Stimulated activated naive CD8-positive, alpha-beta T cell treated with anti-CD3 and anti-CD28 coated beads, Interleukin-15, Interleukin-2, amounts not matched to agents 100 U/mL and 50 U/mL, for 24 hours (primary cell): ENCODE results near the gene TLCD5.
A peak's percentile ranks its signal among the peaks of the same experiment; 100 is the strongest.

Experiments
- ATAC-seq: fragments of 150-1000 bp; cut with Tn5 transposase; one replicate; pipeline ENCODE4 v1.10.0; 2021
- DNase-seq: peaks from one replicate; pipeline ENCODE4 v3.0.0; 2021

Gene TLCD5

DNA sequence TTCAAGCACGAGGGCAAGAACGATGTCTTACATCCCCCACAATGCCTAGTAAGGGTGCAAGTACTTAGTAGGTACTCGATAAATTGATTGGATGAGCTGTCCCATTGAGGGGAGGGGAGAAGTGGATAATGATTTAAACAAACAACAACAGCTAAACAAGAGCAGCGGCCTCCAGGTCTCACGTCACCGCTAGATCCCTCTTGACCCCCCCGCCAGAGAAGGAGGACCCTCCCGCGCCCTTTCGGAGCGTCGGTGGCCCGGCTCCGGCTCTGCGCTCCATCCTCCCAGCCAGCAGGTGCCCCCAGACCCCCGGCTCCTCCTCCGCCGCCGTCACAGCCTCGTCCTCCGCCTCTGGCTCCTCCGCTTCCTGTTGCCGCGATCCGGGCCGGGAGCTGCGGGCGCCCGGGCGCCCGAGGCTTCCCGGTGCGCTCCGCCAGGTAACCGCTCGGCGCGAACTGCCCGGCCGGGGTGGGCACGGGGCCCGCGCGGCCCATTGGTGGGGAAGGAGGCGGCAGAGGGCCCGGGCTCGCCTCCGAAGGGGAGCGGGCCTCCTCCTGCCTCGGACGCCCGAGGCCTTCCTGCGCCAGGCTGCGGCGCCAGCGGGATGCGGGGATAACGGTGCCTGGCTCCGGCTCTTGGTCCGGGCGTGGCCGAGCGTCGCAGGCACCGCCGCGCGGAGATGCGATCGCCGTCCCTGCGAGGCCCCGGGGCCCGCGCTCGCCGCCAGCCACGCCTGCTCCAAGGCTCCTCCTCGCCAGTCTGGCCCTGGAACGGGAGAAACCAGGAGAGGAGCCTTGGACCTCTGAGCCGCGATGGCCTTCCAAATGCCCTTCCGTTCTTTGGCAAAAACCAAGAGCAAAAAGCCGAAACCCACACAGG, at the start of gene TLCD5:
TLCD5 (plus strand) TSS at position 368 of the 879 bp plus-strand sequence. CDS start 2,143 bp downstream, outside the sequence.
- peak; percentile 61 for DNase-seq
- peak; percentile 68 for ATAC-seq

DNA sequence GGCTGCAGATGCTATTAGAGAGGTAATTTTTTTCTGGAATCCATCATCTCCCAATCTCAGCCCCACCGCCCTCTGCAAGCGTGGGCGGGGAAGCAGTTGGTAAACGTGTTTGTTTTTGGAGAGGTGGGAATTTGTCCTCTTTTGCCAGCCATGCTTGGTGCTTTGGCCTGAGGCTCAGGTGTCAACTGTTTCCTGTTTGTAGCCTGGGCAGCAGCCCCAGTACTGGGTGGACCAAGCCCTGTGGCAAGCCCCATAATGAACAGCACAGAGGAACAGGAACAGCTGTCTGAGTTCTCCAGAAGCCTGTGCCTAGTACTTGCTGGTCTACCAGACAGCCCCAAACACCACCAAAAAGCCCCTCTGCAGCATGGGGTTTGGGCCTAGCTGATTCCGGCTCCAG, 45.6 kb upstream of the TLCD5 start:
- no peak for ATAC-seq
- DNase-seq = no peak

DNA sequence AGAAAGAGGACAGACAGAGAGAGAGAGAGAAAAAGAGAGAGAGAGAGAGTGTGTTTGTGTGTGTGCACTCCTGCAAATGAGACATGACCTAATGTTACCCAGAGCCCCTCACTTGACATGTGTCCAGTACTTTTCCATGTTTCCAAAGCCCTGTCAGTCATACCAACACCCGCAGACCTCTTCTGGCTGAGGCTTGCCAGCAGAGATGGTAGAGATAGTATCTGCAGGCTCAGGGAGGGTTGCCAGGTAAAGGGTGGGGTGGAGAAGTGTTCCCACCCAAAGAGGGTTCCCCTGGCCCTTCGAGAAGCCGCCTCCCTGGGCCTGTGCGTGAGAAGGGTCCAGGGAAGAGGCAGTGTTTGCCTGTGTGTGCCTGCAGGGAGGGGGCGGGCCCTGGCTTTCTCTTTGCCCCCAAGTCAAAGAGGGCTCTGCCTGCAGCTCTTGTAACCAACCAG, 44.5 kb upstream of the TLCD5 start:
- ATAC-seq (no peak), DNase-seq (no peak)

DNA sequence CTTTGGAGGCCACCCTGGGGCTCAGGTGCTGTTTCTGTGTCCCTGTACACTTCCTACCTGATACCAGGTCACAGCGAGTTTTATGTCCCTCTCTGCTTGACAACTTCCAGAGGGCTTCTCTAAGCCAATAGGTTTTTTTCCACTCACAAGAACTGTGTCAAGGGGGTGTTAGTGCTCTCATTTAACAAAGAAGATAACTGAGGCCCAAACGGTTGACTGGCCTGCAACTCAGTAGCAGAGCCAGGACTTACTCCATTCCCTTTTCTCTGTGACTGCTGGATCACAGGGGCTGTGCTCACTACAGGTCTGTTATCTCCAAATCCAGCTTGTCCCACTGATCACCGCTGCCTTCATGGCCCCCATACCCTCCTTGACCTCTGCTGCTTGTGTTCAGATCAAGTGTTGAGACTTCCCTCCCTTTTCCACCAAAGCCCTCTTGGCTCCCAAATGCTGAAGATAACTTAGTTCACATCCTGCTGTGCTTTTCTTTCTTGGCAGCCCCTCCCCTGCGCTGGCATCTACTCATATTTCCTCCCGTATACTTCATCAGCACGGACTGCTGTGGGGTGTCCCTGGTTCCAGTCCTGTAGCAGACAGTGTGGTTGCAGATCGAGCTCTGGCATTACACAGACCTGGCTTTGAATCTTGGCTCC, 43.8 kb upstream of the TLCD5 start:
- DNase-seq (no peak), ATAC-seq (no peak)

DNA sequence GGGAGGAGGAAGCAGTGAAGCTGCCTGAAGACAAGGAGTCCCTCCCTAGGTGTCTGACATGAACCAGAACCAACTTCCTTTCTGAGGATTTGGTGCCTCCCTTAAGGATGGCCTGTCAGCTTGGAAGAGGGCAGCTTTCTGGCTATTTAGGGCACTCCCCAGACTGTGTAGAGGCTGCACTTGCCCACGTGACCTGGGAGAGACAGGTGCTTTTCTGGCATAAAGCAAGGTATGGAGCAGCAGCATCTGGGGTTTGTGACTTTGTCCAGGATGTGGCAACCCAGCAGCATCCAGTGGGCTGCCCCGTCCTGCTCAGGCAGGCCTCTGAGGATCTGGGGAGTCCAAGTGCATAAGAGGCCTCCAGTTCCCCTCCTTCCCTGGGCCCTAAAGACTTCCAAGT, 42.0 kb upstream of the TLCD5 start:
- DNase-seq (no peak), ATAC-seq (no peak)

DNA sequence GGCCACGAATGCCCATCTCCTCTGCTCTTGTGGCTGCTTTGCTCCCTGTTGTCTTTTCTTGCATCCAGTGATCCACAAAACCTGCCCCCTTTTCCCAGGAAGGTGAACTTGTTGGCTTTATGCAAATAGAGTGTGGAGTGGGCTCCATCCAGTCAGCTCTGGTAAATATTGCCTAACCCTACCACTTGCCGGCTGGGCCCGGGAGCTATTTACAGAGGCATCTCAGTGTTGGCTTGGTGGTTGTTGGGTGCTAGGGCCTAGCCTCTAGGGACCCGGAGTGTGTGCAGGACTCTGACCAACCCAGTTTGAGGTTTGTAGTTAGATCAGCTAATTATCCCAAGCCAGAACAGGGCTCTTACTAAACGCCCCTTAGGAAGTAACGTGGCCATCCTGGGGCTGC, 40.8 kb upstream of the TLCD5 start:
- DNase-seq = no peak
- ATAC-seq = no peak

DNA sequence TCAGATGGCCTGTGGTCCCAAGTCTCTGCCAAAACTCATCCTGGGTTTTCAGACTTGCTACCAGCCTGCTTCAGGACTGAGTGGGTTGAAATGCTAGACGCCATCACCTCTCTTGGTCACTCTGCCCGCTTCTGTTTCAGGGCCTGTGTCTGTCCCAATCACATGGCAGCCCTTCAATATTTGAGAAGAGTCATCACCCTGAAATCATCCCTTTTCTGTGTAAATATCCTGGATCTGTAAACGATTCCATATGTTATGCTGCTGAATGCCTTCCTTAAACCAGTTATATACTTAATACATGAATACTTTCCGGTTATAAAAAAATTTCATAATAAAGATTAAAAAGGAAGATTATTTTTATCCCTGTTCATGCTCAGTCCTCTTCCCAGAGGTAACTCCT, 39.8 kb upstream of the TLCD5 start:
- DNase-seq (no peak), ATAC-seq (no peak)

DNA sequence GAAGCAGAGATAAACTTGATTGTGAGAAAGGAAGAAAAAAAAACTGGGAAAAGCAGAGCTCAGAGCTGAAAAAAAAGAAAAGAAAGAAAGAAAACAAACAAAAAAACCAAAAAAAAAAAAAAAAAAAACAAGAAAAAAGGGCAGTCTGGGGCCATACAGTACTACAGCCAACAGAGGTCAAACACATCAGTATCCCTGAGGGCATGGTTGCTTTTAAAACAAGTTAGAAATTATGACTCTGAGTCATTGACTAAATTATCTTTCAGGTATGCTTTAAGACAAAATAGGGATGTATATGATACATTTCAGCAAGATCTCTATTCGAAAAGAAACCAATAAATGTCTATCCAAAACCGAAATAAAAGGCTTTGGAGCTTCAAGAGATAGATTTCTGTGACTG, 37.1 kb upstream of the TLCD5 start:
- ATAC-seq = no peak

DNA sequence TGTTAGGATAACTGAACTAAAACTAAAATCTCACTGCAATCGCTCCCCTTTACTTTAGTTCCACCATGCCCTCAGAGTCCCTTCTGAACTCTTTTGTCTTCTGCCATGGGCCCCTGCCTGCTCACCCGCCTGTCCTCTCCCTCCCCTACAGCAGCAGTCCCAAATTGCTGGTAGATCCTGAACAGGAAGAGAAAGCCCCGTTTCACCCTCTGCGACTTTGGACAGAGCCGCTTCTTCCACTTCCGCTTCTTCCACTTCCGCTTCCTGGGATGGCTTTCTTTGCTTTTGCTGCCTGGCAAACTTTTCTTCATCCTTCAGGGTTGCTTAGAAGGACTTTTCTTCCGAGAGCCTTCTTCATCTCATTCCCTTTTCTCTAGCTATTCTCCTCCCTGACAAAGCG, 35.7 kb upstream of the TLCD5 start:
- ATAC-seq (no peak), DNase-seq (no peak)

More for the DNA sequence above, 37.1 kb upstream of the TLCD5 start:
- no peak for DNase-seq

DNA sequence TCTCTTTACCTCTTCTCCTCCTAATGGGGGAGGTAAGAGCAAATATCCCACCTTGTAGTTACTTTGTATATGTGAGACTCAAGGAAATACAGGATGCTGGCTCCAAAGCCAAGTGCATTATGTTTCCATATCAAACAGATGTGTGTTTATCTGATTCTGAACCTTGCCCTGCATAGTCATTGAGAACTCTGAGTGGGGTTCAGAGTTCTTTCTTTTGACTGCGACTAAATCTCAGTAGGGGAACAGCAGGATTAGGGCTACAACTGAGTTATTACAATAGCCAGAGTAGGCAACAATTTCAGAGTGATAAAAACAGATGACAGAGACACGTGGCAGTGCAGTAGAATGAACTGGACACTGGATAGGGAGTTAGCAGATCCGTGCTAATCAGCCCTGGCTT, 34.1 kb upstream of the TLCD5 start:
- no peak for DNase-seq
- no peak for ATAC-seq

DNA sequence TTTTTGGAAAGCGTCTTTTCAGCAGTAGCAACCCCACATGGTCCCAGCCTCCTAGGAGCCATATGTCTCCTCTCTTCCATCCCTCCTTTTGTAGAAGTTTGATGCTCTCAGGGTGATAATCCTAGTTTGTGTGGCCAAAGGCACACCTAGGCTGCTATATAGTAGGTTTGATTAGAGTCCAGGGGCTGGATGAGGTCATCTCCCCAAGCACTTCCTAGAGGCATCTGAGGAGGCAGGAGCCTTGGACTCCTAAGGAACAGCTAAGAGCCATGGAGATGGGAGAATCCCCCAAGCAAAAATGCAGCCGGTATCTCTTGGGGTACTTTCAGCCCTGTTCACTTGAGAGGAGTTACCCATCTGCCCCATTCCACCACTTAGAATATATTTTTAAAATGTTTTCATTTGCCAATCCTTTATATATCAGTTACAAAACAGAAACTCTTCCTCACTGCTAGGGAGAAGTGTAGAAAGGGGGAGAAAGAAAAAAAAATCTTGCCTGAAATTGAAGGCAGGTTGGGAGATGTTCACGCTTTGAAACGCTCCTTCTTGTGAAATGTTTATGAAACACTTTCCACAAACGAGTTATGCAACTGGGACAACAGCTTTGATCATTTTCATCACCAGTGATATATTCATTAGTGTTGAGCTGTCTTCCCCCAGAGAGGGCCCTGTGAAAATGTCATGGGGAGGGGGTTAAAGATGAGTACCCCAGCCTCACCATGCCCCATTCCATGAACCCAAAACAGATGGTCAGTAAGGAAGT, 31.9 kb upstream of the TLCD5 start:
- ATAC-seq (no peak), DNase-seq (no peak)

DNA sequence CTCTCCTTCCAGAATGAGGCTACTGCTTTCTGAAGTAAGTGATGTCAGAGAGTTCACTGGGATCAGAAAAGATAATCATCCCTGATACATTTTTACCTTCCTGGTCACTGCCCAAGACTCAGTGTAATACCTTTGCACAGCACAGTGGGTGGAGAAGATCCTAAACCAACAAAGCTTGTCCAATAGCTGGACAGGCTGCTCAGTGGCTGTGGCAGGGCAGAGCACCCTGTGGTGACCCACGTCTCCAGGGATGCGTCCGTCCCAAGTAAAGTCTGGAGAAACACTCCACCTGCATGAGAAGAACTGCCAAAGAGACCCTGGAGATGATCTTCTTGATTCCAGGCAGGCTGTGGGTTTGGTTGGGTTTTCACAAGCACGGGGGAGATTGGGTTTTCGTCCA, 31.0 kb upstream of the TLCD5 start:
- ATAC-seq (no peak), DNase-seq (no peak)

DNA sequence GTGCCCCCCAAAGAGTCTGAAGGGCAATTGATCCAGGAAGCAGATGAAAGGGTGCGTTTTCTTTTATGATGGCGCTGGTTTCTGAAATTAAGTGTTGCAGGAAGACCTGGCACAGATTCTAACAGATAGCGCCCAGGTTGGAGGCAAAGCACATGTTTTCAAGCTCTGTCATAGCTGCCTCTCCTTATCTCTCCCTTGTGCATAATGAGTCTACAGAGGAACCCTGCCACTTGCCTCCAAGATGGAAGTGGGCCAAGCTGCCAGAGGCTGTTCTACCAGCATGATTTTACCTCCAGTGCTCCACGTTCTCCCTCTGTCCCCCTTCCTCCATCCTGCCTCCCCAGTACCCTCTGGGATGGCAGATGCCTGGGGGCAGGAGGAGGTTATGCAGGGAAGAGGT, 30.0 kb upstream of the TLCD5 start:
- no peak for DNase-seq
- ATAC-seq = no peak

DNA sequence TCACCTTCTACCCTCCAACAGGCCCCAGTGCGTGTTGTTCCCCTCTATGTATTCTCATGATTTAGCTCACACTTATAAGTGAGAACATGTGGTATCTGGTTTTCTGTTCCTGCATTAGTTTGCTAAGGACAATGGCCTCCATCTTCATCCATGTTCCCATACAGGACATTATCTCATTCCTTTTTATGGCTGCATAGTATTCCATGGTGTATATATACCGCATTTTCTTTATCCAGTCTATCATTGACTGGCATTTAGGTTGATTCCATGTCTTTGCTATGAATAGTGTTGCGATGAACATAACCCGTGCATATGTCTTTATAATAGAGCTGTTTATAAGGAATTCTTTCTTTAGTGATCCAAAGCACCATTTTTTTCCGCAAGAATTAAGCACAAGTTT, 28.5 kb upstream of the TLCD5 start:
- ATAC-seq (no peak), DNase-seq (no peak)

DNA sequence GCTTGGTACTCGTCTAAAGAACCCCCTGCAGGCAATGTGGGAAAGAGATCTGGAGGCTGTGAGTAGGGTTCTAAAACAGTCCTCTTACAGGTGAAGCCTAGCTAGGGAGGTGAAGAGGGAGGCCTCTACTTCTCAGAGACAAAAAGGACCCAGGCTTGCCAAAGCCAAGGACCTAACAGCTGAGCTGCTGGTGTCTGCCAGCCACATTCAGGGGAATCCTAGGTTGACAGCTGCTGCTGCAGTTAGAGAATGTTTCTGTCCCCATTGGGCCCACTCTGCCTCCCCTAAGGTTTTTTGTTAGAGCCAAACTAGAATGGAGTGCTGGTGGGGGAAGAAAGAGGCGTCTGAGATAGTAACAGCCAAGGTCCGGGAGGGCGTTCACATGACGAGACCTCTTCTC, 26.6 kb upstream of the TLCD5 start:
- DNase-seq = no peak
- no peak for ATAC-seq

DNA sequence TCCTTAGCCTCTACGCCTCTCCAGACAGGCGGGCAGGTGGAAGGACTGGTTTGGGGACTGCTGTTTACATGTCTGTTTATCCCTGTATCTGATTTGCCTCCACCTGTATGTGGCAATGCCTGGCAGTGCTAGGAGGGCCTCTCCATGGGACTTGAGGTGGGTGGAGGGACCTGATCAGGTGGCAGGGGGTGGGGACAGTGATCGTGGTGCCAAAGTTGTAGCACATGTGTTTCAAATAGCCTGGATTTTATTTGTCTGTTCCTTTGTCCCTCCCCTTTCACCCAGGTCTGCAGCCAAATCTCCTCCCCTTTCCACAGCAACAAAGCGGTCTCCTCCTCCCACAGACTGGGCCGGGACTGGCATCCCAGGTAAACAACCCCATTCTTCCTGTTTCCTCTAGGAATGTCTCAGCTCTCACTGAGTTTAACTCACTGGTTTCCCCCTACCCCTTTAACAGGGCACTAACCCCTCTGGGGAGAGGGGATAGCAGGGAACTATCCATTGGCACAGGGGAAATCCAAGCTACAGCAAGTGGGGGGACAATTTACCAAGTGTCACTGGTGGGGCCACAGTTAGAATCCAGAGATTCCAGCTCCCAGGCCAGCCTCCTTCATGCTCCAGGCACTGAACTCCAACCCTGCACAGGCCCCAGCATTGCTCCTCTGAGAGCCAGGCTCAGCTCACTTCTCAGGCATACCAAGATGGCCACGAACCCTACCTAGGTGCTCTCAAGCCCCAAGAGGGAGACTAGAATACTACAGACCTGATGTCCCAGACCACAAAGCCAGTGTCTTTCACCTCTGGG, 22.9 kb upstream of the TLCD5 start:
- ATAC-seq (no peak), DNase-seq (no peak)

DNA sequence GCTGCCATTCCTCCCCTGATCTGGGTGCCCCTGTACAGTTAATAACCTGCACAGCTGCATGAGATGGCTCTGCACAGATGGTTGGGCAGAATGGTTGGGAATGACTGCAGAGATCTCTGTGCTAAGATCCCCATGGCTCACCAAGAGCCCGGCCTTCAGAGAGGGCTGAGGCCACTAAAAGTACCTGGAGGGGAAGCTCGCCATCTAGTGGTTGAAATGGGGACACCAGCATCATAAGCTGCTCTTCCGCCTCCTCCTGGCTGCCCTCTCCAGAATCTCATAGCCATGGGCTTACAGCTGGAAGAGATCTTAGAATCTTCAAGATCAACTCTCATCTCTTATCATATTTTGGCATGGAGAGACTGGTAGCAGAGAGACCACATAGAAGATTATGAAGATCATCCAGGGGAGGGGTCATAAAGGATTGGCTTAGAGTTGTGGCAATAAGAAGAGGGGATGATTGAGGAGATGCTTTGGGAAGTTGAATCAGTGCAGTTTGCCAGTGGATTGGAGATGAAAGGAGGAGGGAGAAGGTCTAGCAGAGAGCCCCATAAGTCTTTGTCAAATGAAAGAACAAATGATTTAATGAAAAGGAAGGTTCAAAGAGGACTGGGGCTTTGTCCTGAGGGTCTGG, 22.0 kb upstream of the TLCD5 start:
- DNase-seq (peak; percentile 77), ATAC-seq (peak; percentile 71)

DNA sequence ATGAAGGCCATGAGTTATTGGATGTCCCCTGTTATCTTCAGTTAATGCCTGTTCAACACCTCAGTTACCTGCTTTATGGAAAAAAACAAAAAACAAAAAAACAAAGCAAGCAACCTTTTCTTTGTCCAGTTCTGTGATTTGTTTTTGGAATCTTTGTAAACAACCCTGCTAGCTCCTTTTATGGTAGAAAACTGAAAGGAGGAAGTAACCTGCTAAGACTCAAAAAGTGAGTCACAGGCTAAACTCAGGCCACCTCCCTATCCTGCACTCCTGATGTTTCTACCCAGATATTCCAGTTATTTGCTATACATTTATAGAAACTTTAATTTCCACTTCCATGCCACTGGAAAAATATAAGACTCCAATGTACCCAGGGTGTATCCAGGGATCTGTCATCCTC, 20.6 kb upstream of the TLCD5 start:
- no peak for DNase-seq
- no peak for ATAC-seq

DNA sequence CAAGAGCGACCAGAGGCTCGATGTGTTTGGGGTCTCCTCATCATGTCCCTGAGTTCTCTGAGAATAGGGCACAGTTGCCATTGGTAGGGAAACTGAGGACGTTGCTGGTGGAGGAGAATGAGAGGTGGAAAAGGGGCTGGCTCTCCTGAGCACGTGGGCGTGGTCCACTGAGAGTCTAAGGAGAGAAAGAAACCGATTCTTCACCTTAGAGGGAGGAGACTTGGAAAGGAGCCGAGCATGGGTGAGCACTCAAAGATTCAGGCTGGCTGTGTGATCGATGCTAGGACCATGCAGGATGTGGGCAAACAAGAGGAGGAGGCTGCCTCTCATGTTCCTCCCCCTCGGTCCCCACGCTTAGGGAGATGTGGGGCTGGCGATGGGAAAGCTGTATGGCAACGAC, 19.8 kb upstream of the TLCD5 start:
- DNase-seq (no peak), ATAC-seq (no peak)

DNA sequence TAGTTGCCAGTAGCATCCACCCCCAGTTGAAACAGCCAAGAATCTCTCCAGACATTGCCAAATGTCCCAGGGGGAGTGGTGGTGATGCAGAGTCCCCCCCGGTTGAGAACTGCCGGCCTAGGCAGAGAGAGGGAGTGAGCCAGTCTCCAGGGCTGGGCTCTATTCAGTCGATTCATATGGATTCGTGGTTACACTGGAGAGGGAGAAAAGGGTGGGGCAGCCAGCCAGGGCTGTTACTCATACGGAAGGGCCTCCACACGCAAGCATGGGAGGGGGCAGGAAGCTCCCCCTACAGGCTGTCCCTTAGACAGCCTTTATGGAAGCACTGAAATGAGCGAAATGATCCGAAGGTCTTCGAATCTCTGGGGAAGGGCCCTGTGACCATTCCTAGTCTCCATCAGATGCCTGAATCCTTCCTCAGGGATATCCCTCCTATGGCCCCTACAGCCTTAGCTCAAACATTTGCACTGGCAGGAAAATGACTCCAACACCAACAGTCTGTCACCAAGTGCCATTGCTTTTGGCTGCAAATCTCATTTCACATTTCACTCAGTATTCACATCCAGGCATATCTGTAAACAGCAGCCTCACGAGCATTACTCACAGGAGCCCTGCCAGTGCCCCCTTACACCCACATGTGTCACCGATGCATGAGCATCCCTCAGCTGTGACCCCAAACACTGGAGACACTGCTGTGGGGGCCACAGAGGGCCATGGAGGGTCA, 18.4 kb upstream of the TLCD5 start:
- DNase-seq (no peak), ATAC-seq (no peak)

DNA sequence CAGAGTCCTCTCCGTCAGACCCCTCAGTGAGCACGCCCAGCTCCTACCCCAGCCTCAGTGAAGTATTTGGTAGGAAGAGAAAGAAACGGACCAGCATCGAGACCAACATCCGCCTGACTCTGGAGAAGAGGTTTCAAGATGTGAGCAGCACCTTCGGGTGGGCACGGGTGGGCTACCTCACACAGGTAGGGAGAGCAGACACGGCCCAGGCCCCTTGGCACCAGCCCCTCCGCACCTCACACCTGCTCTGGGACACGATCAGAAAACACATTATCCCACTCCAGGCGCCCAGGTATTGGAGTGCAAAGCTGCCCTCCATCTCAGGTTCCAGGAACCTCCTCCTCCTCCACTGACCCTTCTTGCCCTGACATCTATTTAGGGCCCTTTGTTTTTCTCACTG, 17.6 kb upstream of the TLCD5 start:
- no peak for ATAC-seq
- no peak for DNase-seq
